IMR-90 (cell line): Measurements from ENCODE around the gene AARS1. TPM values are rescaled to one million over a fixed set of nuclear protein-coding genes. Genes with fewer than 3 reads are reported as not detected.

ENCODE experiments used
- ATAC-seq: fragments of 200-7000 bp; cut with Tn5 transposase; 2 replicates; pipeline ENCODE4 v1.9.1; 2020; ENCODE audit warnings: low read depth, mild to moderate bottlenecking, moderate library complexity
- BruUV-seq: library from RNA; stranded (reverse); fragments of 400-500 nt; replicated peaks from 2 replicates; lab custom pipeline; 2021; lab: Mats Ljungman, UMichigan
- CTCF ChIA-PET: fragments of 300-600 bp; formaldehyde crosslinking; extraction: SDS; loops from one replicate; lab custom pipeline; 2021; ENCODE audit warnings: antibody characterized with exemption; lab: Yijun Ruan, JAX
- POLR2A ChIA-PET: fragments of 300-600 bp; sonication (Branson Sonifier 250); formaldehyde crosslinking; loops from one replicate; lab custom pipeline; 2022; ENCODE audit warnings: antibody characterized with exemption; ENCODE audit not compliant: unreplicated experiment; lab: Charles Lee
- DNase-seq: peaks from one replicate; pipeline ENCODE4 v3.0.0; 2013
- H2AFZ ChIP-seq: replicated peaks from 2 replicates; pipeline ENCODE3; 2013; ENCODE audit warnings: low read length, mild to moderate bottlenecking; ENCODE audit not compliant: poor library complexity
- H2AK5ac ChIP-seq: 2 replicates; pipeline ENCODE4 v1.6.1; 2013; ENCODE audit warnings: low read depth, low read length, inconsistent platforms
- H2AK9ac ChIP-seq: replicated peaks from 2 replicates; pipeline ENCODE3; 2013; ENCODE audit warnings: mild to moderate bottlenecking, low read depth, low read length, moderate library complexity; ENCODE audit not compliant: poor library complexity
- H2BK120ac ChIP-seq: 2 replicates; pipeline ENCODE4 v1.6.1; 2013; ENCODE audit warnings: low read depth, low read length, inconsistent platforms
- H2BK15ac ChIP-seq: 3 replicates; pipeline ENCODE4 v1.6.1; 2013; ENCODE audit warnings: low read depth, low read length, inconsistent platforms
- H2BK20ac ChIP-seq: 2 replicates; pipeline ENCODE4 v1.6.1; 2013; ENCODE audit warnings: low read depth, mild to moderate bottlenecking, inconsistent platforms, low read length, moderate library complexity
- H2BK5ac ChIP-seq: 2 replicates; pipeline ENCODE4 v1.6.1; 2013; ENCODE audit warnings: mild to moderate bottlenecking, low read depth, low read length, inconsistent platforms; ENCODE audit not compliant: poor library complexity, severe bottlenecking
- H3K14ac ChIP-seq: replicated peaks from 2 replicates; pipeline ENCODE4 v1.6.1; 2013; ENCODE audit warnings: low read depth, low read length, inconsistent platforms
- H3K18ac ChIP-seq: 2 replicates; pipeline ENCODE4 v1.6.1; 2013; ENCODE audit warnings: low read depth, low read length, control low read depth
- H3K23ac ChIP-seq: 2 replicates; pipeline ENCODE4 v1.6.1; 2013; ENCODE audit warnings: low read depth, low read length, inconsistent platforms
- H3K27ac ChIP-seq: 2 replicates; pipeline ENCODE4 v1.5.1; 2013; ENCODE audit warnings: mild to moderate bottlenecking, control low read depth, low read length; ENCODE audit not compliant: insufficient read depth
- H3K27me3 ChIP-seq: 2 replicates; pipeline ENCODE4 v1.6.1; 2013; ENCODE audit warnings: low read length; ENCODE audit not compliant: control insufficient read depth, insufficient read depth
- H3K36me3 ChIP-seq: 2 replicates; pipeline ENCODE4 v1.6.1; 2013; ENCODE audit warnings: low read length, mixed read lengths; ENCODE audit not compliant: control insufficient read depth, insufficient read depth
- H3K4ac ChIP-seq: 2 replicates; pipeline ENCODE4 v1.6.1; 2013; ENCODE audit warnings: low read depth, low read length, inconsistent platforms
- H3K4me1 ChIP-seq: 2 replicates; pipeline ENCODE4 v1.6.1; 2013; ENCODE audit warnings: low read length, mixed read lengths; ENCODE audit not compliant: control insufficient read depth, insufficient read depth
- H3K4me2 ChIP-seq: 2 replicates; pipeline ENCODE4 v1.6.1; 2013; ENCODE audit warnings: low read depth, mild to moderate bottlenecking, control low read depth, low read length, moderate library complexity
- H3K4me3 ChIP-seq: 2 replicates; pipeline ENCODE4 v1.5.1; 2013; ENCODE audit warnings: low read depth, mild to moderate bottlenecking, control low read depth, low read length, moderate library complexity; ENCODE audit not compliant: insufficient read depth
- H3K56ac ChIP-seq: 2 replicates; pipeline ENCODE4 v1.6.1; 2013; ENCODE audit warnings: low read length, inconsistent platforms; ENCODE audit not compliant: insufficient read depth; ENCODE audit errors: extremely low read depth
- H3K79me1 ChIP-seq, 2 experiments: 2 replicates each; pipeline ENCODE4 v1.6.1; 2013; ENCODE audit warnings: low read length in 2 of 2, inconsistent platforms in 1 of 2, low read depth in 1 of 2
- H3K9ac ChIP-seq: 2 replicates; pipeline ENCODE4 v1.6.1; 2013; ENCODE audit warnings: low read depth, low read length, control low read depth
- H3K9me1 ChIP-seq: 2 replicates; pipeline ENCODE4 v1.6.1; 2013; ENCODE audit warnings: low read length, inconsistent platforms; ENCODE audit not compliant: insufficient read depth
- H3K9me3 ChIP-seq: 2 replicates; pipeline ENCODE4 v1.6.1; 2013; ENCODE audit warnings: low read length; ENCODE audit not compliant: control insufficient read depth, insufficient read depth
- H4K20me1 ChIP-seq: 2 replicates; pipeline ENCODE4 v1.6.1; 2013; ENCODE audit warnings: low read length, inconsistent platforms; ENCODE audit not compliant: insufficient read depth
- H4K5ac ChIP-seq: 2 replicates; pipeline ENCODE4 v1.6.1; 2013; ENCODE audit warnings: mild to moderate bottlenecking, low read depth, low read length, control low read depth
- H4K8ac ChIP-seq, 2 experiments: 2 replicates each; pipeline ENCODE4 v1.6.1; 2013; ENCODE audit warnings: low read depth in 2 of 2, low read length in 2 of 2, control low read depth in 1 of 2, inconsistent platforms in 1 of 2
- H4K91ac ChIP-seq: 2 replicates; pipeline ENCODE4 v1.6.1; 2013; ENCODE audit warnings: low read depth, low read length, inconsistent platforms; ENCODE audit not compliant: insufficient read depth
- BHLHE40 ChIP-seq: fragments of 150-350 bp; IDR thresholded peaks from 2 replicates; pipeline ENCODE4 v1.6.1; 2016; ENCODE audit warnings: mild to moderate bottlenecking, low read depth, low read length
- CEBPB ChIP-seq: IDR thresholded peaks from 2 replicates; pipeline ENCODE4 v1.6.1; 2012; ENCODE audit warnings: low read depth, low read length, improper control_type of control experiment
- CHD1 ChIP-seq: IDR thresholded peaks from 2 replicates; pipeline ENCODE4 v1.6.1; 2012; ENCODE audit warnings: low read depth, low read length, improper control_type of control experiment
- CTCF ChIP-seq: conservative IDR thresholded peaks from 2 replicates; pipeline ENCODE4 v1.5.1; 2012; ENCODE audit warnings: mild to moderate bottlenecking, low read depth, low read length, improper control_type of control experiment
- ELK1 ChIP-seq: fragments of 150-350 bp; IDR thresholded peaks from 2 replicates; pipeline ENCODE4 v1.6.1; 2016; ENCODE audit warnings: low read depth, mild to moderate bottlenecking, low read length, moderate library complexity, borderline replicate concordance
- FOS ChIP-seq: fragments of 150-350 bp; IDR thresholded peaks from 2 replicates; pipeline ENCODE4 v1.6.1; 2016; ENCODE audit warnings: low read depth, low read length
- MAFK ChIP-seq: IDR thresholded peaks from 2 replicates; pipeline ENCODE4 v1.6.1; 2012; ENCODE audit warnings: low read depth, low read length, improper control_type of control experiment
- MAZ ChIP-seq: IDR thresholded peaks from 2 replicates; pipeline ENCODE4 v1.6.1; 2012; ENCODE audit warnings: low read depth, mild to moderate bottlenecking, low read length, improper control_type of control experiment, moderate library complexity, borderline replicate concordance
- MXI1 ChIP-seq: IDR thresholded peaks from 2 replicates; pipeline ENCODE4 v1.6.1; 2012; ENCODE audit warnings: low read depth, mild to moderate bottlenecking, low read length, moderate library complexity, borderline replicate concordance
- NFE2L2 ChIP-seq: fragments of 150-350 bp; IDR thresholded peaks from 2 replicates; pipeline ENCODE4 v1.6.1; 2016; ENCODE audit warnings: low read depth, mild to moderate bottlenecking, low read length
- POLR2A ChIP-seq: IDR thresholded peaks from 2 replicates; pipeline ENCODE4 v1.6.1; 2012; ENCODE audit warnings: mild to moderate bottlenecking, low read depth, low read length
- RAD21 ChIP-seq: IDR thresholded peaks from 2 replicates; pipeline ENCODE4 v1.6.1; 2012; ENCODE audit warnings: low read length, improper control_type of control experiment
- RCOR1 ChIP-seq: IDR thresholded peaks from 2 replicates; pipeline ENCODE4 v1.6.1; 2012; ENCODE audit warnings: mild to moderate bottlenecking, low read length, improper control_type of control experiment; ENCODE audit not compliant: insufficient replicate concordance
- RFX5 ChIP-seq: IDR thresholded peaks from 2 replicates; pipeline ENCODE4 v1.8.0; 2012; ENCODE audit warnings: low read depth, mild to moderate bottlenecking, low read length, moderate library complexity
- SMC3 ChIP-seq: fragments of 150-350 bp; IDR thresholded peaks from 2 replicates; pipeline ENCODE4 v1.6.1; 2016; ENCODE audit warnings: low read depth, mild to moderate bottlenecking, antibody characterized with exemption, low read length, moderate library complexity
- USF2 ChIP-seq: fragments of 150-350 bp; IDR thresholded peaks from 2 replicates; pipeline ENCODE4 v1.6.1; 2017; ENCODE audit warnings: mild to moderate bottlenecking, antibody characterized with exemption, low read length, low read depth
- WGBS, 2 experiments: methylation state at CpG; one replicate each; pipeline versions ENCODE4 v1.1.5 to v1.1.7; 2013; ENCODE audit warnings: missing lambda C conversion rate in 2 of 2; ENCODE audit not compliant: insufficient read length in 1 of 2; ENCODE audit errors: extremely low coverage in 2 of 2; 5-methylcytosine and 5-hydroxymethylcytosine counted together
- dilution Hi-C: fragments of 300-500 bp; cut with HindIII; formaldehyde crosslinking; loops from one replicate; pipeline ENCODE4 v1.14.3; 2018; ENCODE audit warnings: low sequenced_read_pairs; ENCODE audit not compliant: unreplicated experiment
- in situ Hi-C: fragments of 300-500 bp; cut with MboI; formaldehyde crosslinking; loops from 3 replicates; pipeline ENCODE4 v1.14.3; 2019; ENCODE audit warnings: low sequenced_read_pairs, inconsistent platforms, mixed read lengths
- intact Hi-C: fragments of 100-400 bp; cut with micrococcal nuclease; formaldehyde crosslinking; loops from 2 replicates; pipeline ENCODE4 v1.10.0; 2022
- polyA plus RNA-seq, 3 experiments: library from polyadenylated mRNA; depleted of rRNA; stranded (reverse); fragments of >200 nt; gene quantifications; 2 replicates each; pipeline ENCODE4 v1.2.3, GENCODE V29; 2012; ENCODE audit warnings: low replicate concordance in 1 of 3
- total RNA-seq: library from RNA; depleted of rRNA; stranded (reverse); fragments of >200 nt; gene quantifications from 2 replicates; pipeline ENCODE4 v1.2.3, GENCODE V29; 2012

Gene AARS1
- total and polyA plus RNA-seq, 2 of the 4 experiments (the other 2 are of a cell fraction), result 104 to 139 TPM

- Histone ChIP-seq H3K9ac (no peak overlapping the region), H3K56ac (no peak overlapping the region), H2AK5ac (no peak overlapping the region), H2BK5ac (no peak overlapping the region), H3K79me1 (peaks cover 0 to 15% of the 10 kb centered on the region in 2 experiments; a peak in 2 of 4 replicates), H2AFZ (no peak overlapping the region), H3K4me1 (no peaks in the 10 kb centered on the region), H4K8ac (no peak overlapping the region), H3K4me2 (no peak overlapping the region), H3K9me3 (no peaks in the 10 kb centered on the region), H3K27ac (no peak overlapping the region), H3K9me1 (no peaks in the 10 kb centered on the region), H3K4ac (no peak overlapping the region), H2AK9ac (no peak overlapping the region), H2BK120ac (no peak overlapping the region), H3K4me3 (no peak overlapping the region), H4K91ac (no peak overlapping the region), H3K27me3 (no peaks in the 10 kb centered on the region), H4K5ac (no peak overlapping the region), H2BK20ac (no peak overlapping the region), H3K18ac (no peak overlapping the region), H3K23ac (no peak overlapping the region), H4K20me1 (peaks cover 25% of the 10 kb centered on the region; the same call in 1 of the 2 replicates), H3K36me3 (peaks cover 79% of the 10 kb centered on the region), H2BK15ac (no peak overlapping the region), H3K14ac (no peak overlapping the region)
- 71% methylated on average over 4 of the region's 6 CpGs; no CpG with 5 or more reads in 1 of the 2 experiments for WGBS, 2 experiments
- intact Hi-C loops, result no loop called here
- no peak for TF ChIP-seq BHLHE40
- TF ChIP-seq MAZ, result no peak
- no peak for TF ChIP-seq ELK1
- TF ChIP-seq CEBPB, result no peak
- TF ChIP-seq CHD1, result no peak
- no peak for TF ChIP-seq NFE2L2
- TF ChIP-seq POLR2A, result no peak
- no peak for TF ChIP-seq FOS
- no peak for TF ChIP-seq MAFK
- TF ChIP-seq RCOR1, result no peak
- TF ChIP-seq RAD21, result peak; percentile 47
- TF ChIP-seq USF2, result no peak
- peak; percentile 49; the same call in 1 of the 2 replicates for TF ChIP-seq SMC3
- no peak for TF ChIP-seq RFX5
- TF ChIP-seq CTCF, result peak; percentile 51
- no peak for TF ChIP-seq MXI1
- DNase-seq (peak; percentile 55), ATAC-seq (peak; percentile 88)
- BruUV-seq, result no TSS peak
- dilution Hi-C loops, result no loop called here
- in situ Hi-C loops, result no loop called here
- ChIA-PET CTCF (interaction anchor here (0.6 to 1.3 kb wide), 3 partner anchors 10 to 24 kb away, joined by 3 to 4 read pairs (median 4); no protein-coding TSS in a partner anchor), POLR2A (no interaction called here)
Observed at GRCh38 chr16:70267516-70267915, 21.8 kb downstream of the AARS1 start.
